Sciatic nerve (tissue), 2 donors: ENCODE results near the gene ALK. TPM values are rescaled to one million over a fixed set of nuclear protein-coding genes. Genes with fewer than 3 reads are reported as not detected.

ENCODE experiments used
- ATAC-seq: fragments of 200-7000 bp; cut with Tn5 transposase; one replicate; pipeline ENCODE4 v1.9.1; 2020; ENCODE audit warnings: mild to moderate bottlenecking, moderate library complexity
- DNase-seq: peaks from one replicate; pipeline ENCODE4 v3.0.0-alpha.2; 2020; ENCODE audit warnings: low spot score
- intact Hi-C: fragments of 100-400 bp; cut with DNase I; formaldehyde crosslinking; loops from one replicate; pipeline ENCODE4 v1.14.2; 2022
- total RNA-seq: library from RNA; stranded (reverse); fragmentation: NEBNext Ultra II Directional; extraction: Animal tissue kit (Norgen Biotek cat#: 25700); gene quantifications from one replicate; pipeline ENCODE4 v1.2.1, GENCODE V29; 2021
- donor health status: DM: no; HTN: no; CAD: no.
- donor health status: DM: no; HTN: no; CAD: no.

Gene ALK
- total RNA-seq, 1 donor from 2014 or later, result 0.18 TPM

GRCh38 chr2:29463181-29463900 lies 458.0 kb downstream of the ALK start:
- no peak for ATAC-seq
- DNase-seq, result no peak
- intact Hi-C loops, result no loop called here

- intact Hi-C loops, result no loop called here
- ATAC-seq (no peak), DNase-seq (no peak)
Measured at GRCh38 chr2:29462293-29462692, 459.1 kb downstream of the ALK start.

- DNase-seq, result no peak
- no peak for ATAC-seq
- intact Hi-C loops, result no loop called here
Measured at GRCh38 chr2:29460190-29460589, 461.2 kb downstream of the ALK start.

GRCh38 chr2:29459445-29460179 lies 461.8 kb downstream of the ALK start:
- intact Hi-C loops, result no loop called here
- no peak for DNase-seq
- ATAC-seq, result no peak

- DNase-seq (no peak), ATAC-seq (no peak)
- intact Hi-C loops, result no loop called here
Measured at GRCh38 chr2:29456429-29456828, 465.0 kb downstream of the ALK start.

GRCh38 chr2:29455200-29455860 lies 466.1 kb downstream of the ALK start:
- ATAC-seq, result peak; percentile 62
- intact Hi-C loops, result no loop called here
- no peak for DNase-seq

GRCh38 chr2:29452036-29452435 lies 469.4 kb downstream of the ALK start:
- DNase-seq (no peak), ATAC-seq (no peak)
- intact Hi-C loops, result no loop called here

GRCh38 chr2:29450596-29451222 lies 470.7 kb downstream of the ALK start:
- intact Hi-C loops, result no loop called here
- no peak for ATAC-seq
- DNase-seq, result no peak

- no peak for DNase-seq
- intact Hi-C loops, result no loop called here
Measured at GRCh38 chr2:29449499-29449898, 471.9 kb downstream of the ALK start.

GRCh38 chr2:29448096-29448688 lies 473.2 kb downstream of the ALK start:
- intact Hi-C loops, result no loop called here
- no peak for ATAC-seq
- DNase-seq, result no peak

More at GRCh38 chr2:29449499-29449898, 471.9 kb downstream of the ALK start:
- no peak for ATAC-seq

- intact Hi-C loops, result no loop called here
- ATAC-seq (no peak), DNase-seq (no peak)
Measured at GRCh38 chr2:29447513-29447912, 473.9 kb downstream of the ALK start.

- no peak for DNase-seq
- ATAC-seq, result no peak
- intact Hi-C loops, result no loop called here
Measured at GRCh38 chr2:29446847-29447246, 474.5 kb downstream of the ALK start.

GRCh38 chr2:29444150-29444549 lies 477.2 kb downstream of the ALK start:
- ATAC-seq (no peak), DNase-seq (no peak)
- intact Hi-C loops, result no loop called here

GRCh38 chr2:29443627-29444026 lies 477.8 kb downstream of the ALK start:
- intact Hi-C loops, result no loop called here
- DNase-seq (no peak), ATAC-seq (no peak)

GRCh38 chr2:29443151-29443550 lies 478.2 kb downstream of the ALK start:
- no peak for DNase-seq
- intact Hi-C loops, result no loop called here
- no peak for ATAC-seq

- ATAC-seq, result no peak
- no peak for DNase-seq
- intact Hi-C loops, result no loop called here
Measured at GRCh38 chr2:29440921-29441623, 480.3 kb downstream of the ALK start.

- DNase-seq, result no peak
- ATAC-seq, result no peak
- intact Hi-C loops, result no loop called here
Measured at GRCh38 chr2:29433920-29434319, 487.5 kb downstream of the ALK start.

- intact Hi-C loops, result no loop called here
- ATAC-seq, result no peak
- DNase-seq, result no peak
Measured at GRCh38 chr2:29433128-29433527, 488.3 kb downstream of the ALK start.

- no peak for DNase-seq
Measured at GRCh38 chr2:29431485-29431884, 489.9 kb downstream of the ALK start.

More at GRCh38 chr2:29431485-29431884, 489.9 kb downstream of the ALK start:
- ATAC-seq, result no peak
- intact Hi-C loops, result no loop called here
